HepG2 (cell line): ENCODE results near the gene SPINK9. TPM values are rescaled to one million over a fixed set of nuclear protein-coding genes. Genes with fewer than 3 reads are reported as not detected.
A peak's percentile ranks its signal among the peaks of the same experiment; 100 is the strongest.

ENCODE experiments used
- ATAC-seq: fragments of 200-7000 bp; cut with Tn5 transposase; 3 replicates; pipeline ENCODE4 v1.9.1; 2020; ENCODE audit warnings: mild to moderate bottlenecking, moderate library complexity
- Bru-seq: library from RNA; stranded (reverse); fragments of 400-500 nt; gene quantifications from one replicate; lab custom pipeline; 2021; lab: Mats Ljungman, UMichigan
- BruChase-seq, 2 experiments: library from RNA; stranded (reverse); fragments of 400-500 nt; gene quantifications; one replicate each; lab custom pipeline; 2021; lab: Mats Ljungman, UMichigan
- BruUV-seq: library from RNA; stranded (reverse); fragments of 400-500 nt; replicated peaks from 2 replicates; lab custom pipeline; 2021; lab: Mats Ljungman, UMichigan
- CTCF ChIA-PET: fragments of 300-600 bp; formaldehyde crosslinking; extraction: SDS; loops from one replicate; lab custom pipeline; 2021; ENCODE audit warnings: low total read pairs, inconsistent platforms, low intra/inter-chr PET ratio; lab: Yijun Ruan, JAX
- POLR2A ChIA-PET: fragments of 350-600 bp; sonication (Branson Sonifier 250); formaldehyde crosslinking; loops from one replicate; lab custom pipeline; 2020; ENCODE audit warnings: antibody characterized with exemption, inconsistent platforms; lab: Yijun Ruan, JAX
- DNase-seq: peaks from one replicate; pipeline ENCODE4 v3.0.0-alpha.2; 2015; ENCODE audit warnings: low spot score
- FAIRE-seq: peaks from 3 replicates; lab custom pipeline; 2011; peaks lifted over from hg19 to GRCh38; lab: Jason Lieb, UNC
- H2AFZ ChIP-seq: one replicate; pipeline ENCODE4 v1.6.1; 2011; ENCODE audit warnings: low read length, inconsistent platforms
- H3K27ac ChIP-seq: fragments of 300-600 bp; 3 replicates; pipeline ENCODE4 v1.8.0; 2011; ENCODE audit warnings: mixed run types, mild to moderate bottlenecking, mixed read lengths, low read length, inconsistent platforms; ENCODE audit not compliant: insufficient read depth; ENCODE audit errors: extremely low read length
- H3K27me3 ChIP-seq, 2 experiments: fragments of 200-600 bp in 1 of 2; 2 replicates in 1 of 2; 3 replicates in 1 of 2; pipeline versions ENCODE4 v1.6.0 to v1.8.0; 2011; ENCODE audit warnings: low read length in 2 of 2, mild to moderate bottlenecking in 2 of 2, moderate library complexity in 2 of 2, inconsistent platforms in 1 of 2; ENCODE audit not compliant: insufficient read depth in 2 of 2, control insufficient read depth in 1 of 2
- H3K36me3 ChIP-seq, 2 experiments: fragments of 200-600 bp in 1 of 2; replicated peaks in 1 of 2; 2 replicates in 1 of 2; 3 replicates in 1 of 2; pipeline versions ENCODE4 v1.5.1 to v1.8.0; 2011; ENCODE audit warnings: low read length in 2 of 2, inconsistent platforms in 1 of 2; ENCODE audit not compliant: insufficient read depth in 2 of 2, control insufficient read depth in 1 of 2
- H3K4me1 ChIP-seq: 2 replicates; pipeline ENCODE4 v1.5.1; 2012; ENCODE audit warnings: low read length, inconsistent platforms; ENCODE audit not compliant: insufficient read depth
- H3K4me2 ChIP-seq: 2 replicates; pipeline ENCODE4 v1.6.0; 2011; ENCODE audit warnings: low read depth, low read length, inconsistent platforms
- H3K4me3 ChIP-seq, 3 experiments: fragments of 200-600 bp in 1 of 3; sonication (generic), shearing (Covaris generic) in 1 of 3; replicated peaks in 1 of 3; 2 replicates each; pipeline ENCODE4 v1.5.1; 2011 to 2016; ENCODE audit warnings: low read length in 3 of 3, inconsistent platforms in 2 of 3, low read depth in 2 of 3, mild to moderate bottlenecking in 2 of 3, control low read depth in 1 of 3, mixed read lengths in 1 of 3; ENCODE audit not compliant: insufficient read depth in 1 of 3
- H3K79me2 ChIP-seq: one replicate; pipeline ENCODE4 v1.6.1; 2011; ENCODE audit warnings: low read length, inconsistent platforms; ENCODE audit not compliant: insufficient read depth
- H3K9ac ChIP-seq: 2 replicates; pipeline ENCODE4 v1.6.0; 2011; ENCODE audit warnings: mild to moderate bottlenecking, low read depth, low read length, inconsistent platforms; ENCODE audit not compliant: insufficient read depth
- H3K9me3 ChIP-seq: 2 replicates; pipeline ENCODE4 v1.5.1; 2012; ENCODE audit warnings: mild to moderate bottlenecking, low read length
- H4K20me1 ChIP-seq: 2 replicates; pipeline ENCODE4 v1.6.0; 2011; ENCODE audit warnings: inconsistent platforms, mild to moderate bottlenecking, low read length, moderate library complexity; ENCODE audit not compliant: insufficient read depth
- FOXC1 ChIP-seq: sonication (generic); formaldehyde crosslinking; IDR thresholded peaks from 2 replicates; pipeline ENCODE4 v1.8.0; 2022; ENCODE audit warnings: mild to moderate bottlenecking, missing genetic modification reagents, borderline replicate concordance
- FUBP1 ChIP-seq: sonication (generic); formaldehyde crosslinking; IDR thresholded peaks from 2 replicates; pipeline ENCODE4 v1.5.1; 2020; ENCODE audit warnings: missing genetic modification reagents, mild to moderate bottlenecking, borderline replicate concordance
- GATAD2A ChIP-seq: IDR thresholded peaks from 2 replicates; pipeline ENCODE4 v1.6.1; 2016
- KDM1A ChIP-seq: IDR thresholded peaks from 2 replicates; pipeline ENCODE4 v1.6.1; 2016; ENCODE audit warnings: missing compliant biosample characterization
- SAFB2 ChIP-seq: sonication (generic); formaldehyde crosslinking; IDR thresholded peaks from 2 replicates; pipeline ENCODE4 v1.5.1; 2020; ENCODE audit warnings: missing genetic modification reagents, low read depth, mild to moderate bottlenecking, borderline replicate concordance
- SATB2 ChIP-seq: sonication (generic); formaldehyde crosslinking; IDR thresholded peaks from 2 replicates; pipeline ENCODE4 v1.5.0; 2020; ENCODE audit warnings: missing genetic modification reagents
- ZBTB21 ChIP-seq: sonication (generic); formaldehyde crosslinking; IDR thresholded peaks from 2 replicates; pipeline ENCODE4 v1.4.0; 2020; ENCODE audit warnings: missing genetic modification reagents
- ZNF256 ChIP-seq: sonication (generic); formaldehyde crosslinking; conservative IDR thresholded peaks from 2 replicates; pipeline ENCODE4 v1.4.0; 2020; ENCODE audit warnings: missing genetic modification reagents
- ZNF34 ChIP-seq: sonication (generic); formaldehyde crosslinking; IDR thresholded peaks from 2 replicates; pipeline ENCODE4 v1.4.0; 2020; ENCODE audit warnings: mild to moderate bottlenecking, missing genetic modification reagents, borderline replicate concordance
- ZNF605 ChIP-seq: sonication (generic); formaldehyde crosslinking; IDR thresholded peaks from 2 replicates; pipeline ENCODE4 v1.8.0; 2022; ENCODE audit warnings: mild to moderate bottlenecking, missing genetic modification reagents
- WGBS: methylation state at CpG from one replicate; pipeline ENCODE4 v1.1.6; 2017; ENCODE audit warnings: low lambda C conversion rate; 5-methylcytosine and 5-hydroxymethylcytosine counted together
- in situ Hi-C: cut with HindIII; loops from 2 replicates; pipeline ENCODE4 v1.10.0; 2017; ENCODE audit warnings: low pct_unique_long_range_greater_than_20kb; ENCODE audit not compliant: extremely low pct_ligation_motif_present
- intact Hi-C: fragments of 100-400 bp; cut with micrococcal nuclease; formaldehyde crosslinking; loops from one replicate; pipeline ENCODE4 v1.10.0; 2022; ENCODE audit not compliant: unreplicated experiment
- long read RNA-seq, 2 experiments: library from RNA in 1 of 2; library from polyadenylated mRNA in 1 of 2; stranded (forward) in 1 of 2; unstranded in 1 of 2; transcript quantifications; one replicate each; pipeline ENCODE4 v2.0.0, GENCODE V29; 2019 to 2022
- polyA minus RNA-seq, 3 experiments: library from RNA; depleted of rRNA, polyadenylated mRNA; stranded (reverse); fragments of >200 nt; gene quantifications; 2 replicates each; pipeline ENCODE4 v1.2.3, GENCODE V29; 2011; ENCODE audit warnings: low replicate concordance in 1 of 3
- polyA plus RNA-seq, 8 experiments: library from polyadenylated mRNA; depleted of rRNA in 3 of 8; stranded (reverse) in 7 of 8; unstranded in 1 of 8; fragments of >200 nt; fragmentation: Illumina TruSeq in 4 of 8; extraction: Trizol in 4 of 8; gene quantifications; 2 replicates each; pipeline versions ENCODE4 v1.2.1 to v1.2.3, GENCODE V29; 2011 to 2016; ENCODE audit warnings: low read depth in 4 of 8, missing spikeins in 1 of 8, mixed read lengths in 1 of 8; ENCODE audit not compliant: insufficient read depth in 1 of 8
- total RNA-seq, 5 experiments: library from RNA; depleted of rRNA; stranded (reverse); fragments of >200 nt; fragmentation: Illumina TruSeq; extraction: Trizol; gene quantifications; 2 replicates each; pipeline ENCODE4 v1.2.3, GENCODE V29; 2016; ENCODE audit warnings: low read depth in 1 of 5
- TF ChIP-seq, protein P1 (sequence below), 2 experiments: sonication (generic) in 1 of 2; formaldehyde crosslinking in 1 of 2; IDR thresholded peaks; 2 replicates each; pipeline versions ENCODE4 v1.5.1 to v1.6.1; 2011 to 2020; ENCODE audit warnings: borderline replicate concordance in 1 of 2, low read depth in 1 of 2, low read length in 1 of 2, mild to moderate bottlenecking in 1 of 2, missing genetic modification reagents in 1 of 2, moderate library complexity in 1 of 2

SPINK9 gene
- total RNA-seq (2016; rRNA removed; fragmentation: Illumina TruSeq; extraction: Trizol) (not detected in 2 replicates), polyA plus RNA-seq (2011; rRNA removed) (not detected in 2 replicates), polyA minus RNA-seq (2011; rRNA and poly(A)+ RNA removed; ENCODE audit: low replicate concordance) (not detected in 2 replicates), Bru-seq, nascent RNA (percentile 11 among the genes with signal in this experiment), BruChase-seq, experiment 1, labeled RNA remaining after a 6-hour chase (percentile 6 among the genes with signal in this experiment), BruChase-seq, experiment 2, labeled RNA remaining after a 2-hour chase (percentile 3 among the genes with signal in this experiment)
- not detected in 2 replicates for total RNA-seq (2016; cell fraction: cytosol; rRNA removed; fragmentation: Illumina TruSeq; extraction: Trizol; ENCODE audit: low read depth)
- total RNA-seq (2016; cell fraction: insoluble cytoplasmic fraction; rRNA removed; fragmentation: Illumina TruSeq; extraction: Trizol) = not detected in 2 replicates
- total RNA-seq (2016; cell fraction: membrane; rRNA removed; fragmentation: Illumina TruSeq; extraction: Trizol) = not detected in 2 replicates
- total RNA-seq (2016; cell fraction: nucleus; rRNA removed; fragmentation: Illumina TruSeq; extraction: Trizol) = not detected in 2 replicates
- not detected in 2 replicates for polyA plus RNA-seq (2011; cell fraction: cytosol; rRNA removed)
- polyA plus RNA-seq (2011; cell fraction: nucleus; rRNA removed) = not detected in 2 replicates
- not detected in 2 replicates for polyA plus RNA-seq (2012)
- polyA plus RNA-seq (2016; cell fraction: cytosol; fragmentation: Illumina TruSeq; extraction: Trizol; ENCODE audit: low read depth) = not detected in 2 replicates
- polyA plus RNA-seq (2016; cell fraction: insoluble cytoplasmic fraction; fragmentation: Illumina TruSeq; extraction: Trizol; ENCODE audit: low read depth) = not detected in 2 replicates
- not detected in 2 replicates for polyA plus RNA-seq (2016; cell fraction: membrane; fragmentation: Illumina TruSeq; extraction: Trizol; ENCODE audit: low read depth)
- not detected in 2 replicates for polyA plus RNA-seq (2016; cell fraction: nucleus; fragmentation: Illumina TruSeq; extraction: Trizol; ENCODE audit: insufficient read depth, low read depth)
- not detected in 2 replicates for polyA minus RNA-seq (2011; cell fraction: cytosol; rRNA and poly(A)+ RNA removed)
- polyA minus RNA-seq (2011; cell fraction: nucleus; rRNA and poly(A)+ RNA removed) = not detected in 2 replicates
- long read RNA-seq, experiment 1 = 0 reads
- long read RNA-seq, experiment 2 = 0 reads

DNA sequence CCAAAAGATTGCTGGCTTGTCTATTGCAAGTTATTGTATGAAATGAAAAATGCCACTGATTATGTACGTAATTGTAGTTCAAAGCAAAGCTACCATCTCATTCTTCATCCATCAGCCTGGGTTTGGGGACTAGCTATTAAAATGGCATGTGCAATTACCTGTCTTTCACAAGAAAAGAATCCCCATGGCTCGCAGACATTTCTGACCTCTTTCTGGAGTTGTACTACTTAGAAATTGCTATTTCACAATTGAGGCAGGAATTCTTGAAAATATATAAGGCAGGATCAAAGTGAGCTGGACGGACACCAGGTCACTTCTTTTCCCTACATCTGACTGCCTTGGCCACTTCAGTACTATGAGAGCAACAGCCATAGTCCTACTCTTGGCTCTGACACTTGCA, at the start of gene SPINK9:
TSS of gene SPINK9 (plus strand) at position 301 of the 400 bp plus-strand sequence. CDS start at position 356, 55 bp downstream.
- Histone ChIP-seq H3K79me2 (no peaks in the 10 kb centered on the region), H4K20me1 (no peaks in the 10 kb centered on the region), H3K27me3 (no peaks in the 10 kb centered on the region), H3K27ac (no peak within 1 kb of the TSS), H3K4me1 (no peaks in the 10 kb centered on the region), H3K9me3 (no peaks in the 10 kb centered on the region), H3K9ac (no peak within 1 kb of the TSS), H2AFZ (no peak within 1 kb of the TSS), H3K4me2 (no peak within 1 kb of the TSS), H3K36me3 (no peaks in the 10 kb centered on the region), H3K4me3 (no peak within 1 kb of the TSS)
- DNase-seq = no peak
- ChIA-PET CTCF (no interaction called here), POLR2A (no interaction called here)
- 10% methylated on average over 3 of the region's 3 CpGs for WGBS
- no peak for ATAC-seq
- no peak for FAIRE-seq
- BruUV-seq = no TSS peak
- in situ Hi-C loops = no loop called here
- intact Hi-C loops = no loop called here
- TF ChIP-seq FUBP1 (CRISPR knock-in tag) = no peak
- no peak for TF ChIP-seq ZNF605
- TF ChIP-seq, protein P1, sequence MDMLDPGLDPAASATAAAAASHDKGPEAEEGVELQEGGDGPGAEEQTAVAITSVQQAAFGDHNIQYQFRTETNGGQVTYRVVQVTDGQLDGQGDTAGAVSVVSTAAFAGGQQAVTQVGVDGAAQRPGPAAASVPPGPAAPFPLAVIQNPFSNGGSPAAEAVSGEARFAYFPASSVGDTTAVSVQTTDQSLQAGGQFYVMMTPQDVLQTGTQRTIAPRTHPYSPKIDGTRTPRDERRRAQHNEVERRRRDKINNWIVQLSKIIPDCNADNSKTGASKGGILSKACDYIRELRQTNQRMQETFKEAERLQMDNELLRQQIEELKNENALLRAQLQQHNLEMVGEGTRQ (IDR thresholded peaks at IDR 0.05; ENCODE audit: low read depth, low read length) = no peak
- TF ChIP-seq, protein P1 (CRISPR knock-in tag; IDR thresholded peaks at IDR 0.05; ENCODE audit: borderline replicate concordance) = no peak
- TF ChIP-seq ZNF34 (CRISPR knock-in tag) = no peak
- no peak for TF ChIP-seq SAFB2 (CRISPR knock-in tag)
- no peak for TF ChIP-seq FOXC1 (CRISPR knock-in tag)
- no peak for TF ChIP-seq KDM1A (CRISPR knock-in tag)
- TF ChIP-seq ZNF256 (CRISPR knock-in tag) = no peak
- no peak for TF ChIP-seq SATB2 (CRISPR knock-in tag)
- no peak for TF ChIP-seq ZBTB21 (CRISPR knock-in tag)
- no peak for TF ChIP-seq GATAD2A (CRISPR knock-in tag)
